ENCODE data around the gene SLC2A3.

DNA sequence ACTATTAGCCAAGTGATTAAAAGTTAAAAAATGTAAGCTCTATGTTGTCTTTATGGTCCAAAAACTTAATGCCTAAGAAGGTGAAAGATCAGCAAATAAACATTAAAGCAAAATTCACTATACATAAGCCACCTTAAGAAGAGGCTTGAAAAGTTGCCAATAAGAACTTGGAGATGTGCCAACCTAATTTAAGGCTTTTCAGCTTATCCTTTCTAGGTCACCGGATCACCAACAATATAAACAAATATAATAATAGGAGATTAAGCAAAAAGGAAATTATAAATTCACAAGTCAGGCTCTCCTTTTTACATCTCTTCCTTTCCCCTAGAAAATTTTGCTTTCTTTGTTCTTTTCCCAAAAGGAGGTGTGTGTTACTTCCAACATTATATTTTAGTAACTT lies 30.9 kb downstream of the SLC2A3 start:
- TF ChIP-seq, protein P1, sequence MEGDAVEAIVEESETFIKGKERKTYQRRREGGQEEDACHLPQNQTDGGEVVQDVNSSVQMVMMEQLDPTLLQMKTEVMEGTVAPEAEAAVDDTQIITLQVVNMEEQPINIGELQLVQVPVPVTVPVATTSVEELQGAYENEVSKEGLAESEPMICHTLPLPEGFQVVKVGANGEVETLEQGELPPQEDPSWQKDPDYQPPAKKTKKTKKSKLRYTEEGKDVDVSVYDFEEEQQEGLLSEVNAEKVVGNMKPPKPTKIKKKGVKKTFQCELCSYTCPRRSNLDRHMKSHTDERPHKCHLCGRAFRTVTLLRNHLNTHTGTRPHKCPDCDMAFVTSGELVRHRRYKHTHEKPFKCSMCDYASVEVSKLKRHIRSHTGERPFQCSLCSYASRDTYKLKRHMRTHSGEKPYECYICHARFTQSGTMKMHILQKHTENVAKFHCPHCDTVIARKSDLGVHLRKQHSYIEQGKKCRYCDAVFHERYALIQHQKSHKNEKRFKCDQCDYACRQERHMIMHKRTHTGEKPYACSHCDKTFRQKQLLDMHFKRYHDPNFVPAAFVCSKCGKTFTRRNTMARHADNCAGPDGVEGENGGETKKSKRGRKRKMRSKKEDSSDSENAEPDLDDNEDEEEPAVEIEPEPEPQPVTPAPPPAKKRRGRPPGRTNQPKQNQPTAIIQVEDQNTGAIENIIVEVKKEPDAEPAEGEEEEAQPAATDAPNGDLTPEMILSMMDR (optimal IDR thresholded peaks at IDR 0.05 in 1 of 3, IDR thresholded peaks at IDR 0.05 in 1 of 3, conservative IDR thresholded peaks at IDR 0.05 in 1 of 3; ENCODE audit: extremely low read depth in 1 of 3, insufficient read depth in 2 of 3, low read length in 3 of 3): no peak
- no peak for TF ChIP-seq EZH2 (IDR thresholded peaks at IDR 0.05; ENCODE audit: low read length)

Measured in keratinocyte (primary cell).